NK-92 (cell line): ENCODE data around the gene GADD45A.
"Not testable (repeated sequence)": the region's sequence is repeated elsewhere in the genome, so short reads cannot be mapped to it uniquely, and the experiment has no call there.

Experiments used
- DNase-seq: peaks from one replicate; lab custom pipeline; 2025; ENCODE audit not compliant: unreplicated experiment; lab: John Stamatoyannopoulos, UW

GADD45A gene

GRCh38 chr1:67717876-67718275 is 32.9 kb downstream of the GADD45A start:
- no peak for DNase-seq

GRCh38 chr1:67719329-67720196 is 34.6 kb downstream of the GADD45A start:
- DNase-seq = no peak

DNA sequence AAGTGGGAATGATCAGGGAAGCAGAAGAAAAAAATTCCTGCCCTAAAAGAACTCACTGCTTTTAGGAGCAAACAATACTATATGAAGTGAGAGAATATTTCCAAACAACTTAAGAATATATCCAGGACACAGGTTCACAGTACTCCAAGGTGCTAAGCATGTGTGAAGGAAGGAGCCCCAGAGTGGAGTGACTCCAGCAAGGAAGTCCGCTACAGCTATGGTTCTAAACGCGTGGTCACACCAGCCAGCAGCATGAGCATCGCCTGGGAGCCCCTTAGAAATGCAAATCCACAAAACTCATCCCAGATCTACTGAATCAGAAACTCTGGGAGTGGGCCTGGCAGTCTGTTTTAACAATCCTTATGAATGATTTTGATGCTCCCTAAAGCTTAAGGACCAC is 36.1 kb downstream of the GADD45A start:
- no peak for DNase-seq

- DNase-seq = no peak
These were observed 36.8 kb downstream of the GADD45A start for GRCh38 chr1:67721650-67722291.

DNA sequence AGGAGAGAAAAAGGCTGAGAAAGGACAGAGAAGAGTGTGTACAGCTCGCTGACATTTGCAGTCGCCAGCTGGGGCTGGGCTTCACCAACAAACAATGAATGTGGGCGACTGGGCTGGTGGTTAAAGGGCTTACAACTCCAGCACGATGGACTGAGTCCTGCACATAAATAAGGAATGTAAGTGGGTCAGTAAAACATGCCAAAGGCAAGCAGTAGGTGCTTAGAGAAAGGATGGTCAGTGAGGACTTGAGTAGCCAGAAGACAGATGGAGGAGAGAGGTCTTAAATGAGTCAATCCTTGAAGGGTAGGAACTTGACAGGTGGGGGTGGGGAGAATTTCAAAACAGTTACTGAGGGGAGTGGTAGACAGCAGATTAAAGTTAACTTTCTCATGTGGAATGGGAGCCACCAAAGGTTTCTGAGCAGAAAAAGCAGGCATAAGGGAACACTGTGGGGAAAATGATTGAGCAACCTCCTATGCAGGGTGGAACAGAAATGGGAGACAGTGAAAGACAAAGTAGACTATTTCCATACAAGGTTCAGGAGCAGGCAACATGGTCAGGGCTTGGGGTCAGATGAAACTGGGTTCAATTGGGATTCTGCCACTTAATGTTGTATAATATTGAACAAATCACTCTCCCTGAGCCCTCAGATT is 37.4 kb downstream of the GADD45A start:
- no peak for DNase-seq

DNA sequence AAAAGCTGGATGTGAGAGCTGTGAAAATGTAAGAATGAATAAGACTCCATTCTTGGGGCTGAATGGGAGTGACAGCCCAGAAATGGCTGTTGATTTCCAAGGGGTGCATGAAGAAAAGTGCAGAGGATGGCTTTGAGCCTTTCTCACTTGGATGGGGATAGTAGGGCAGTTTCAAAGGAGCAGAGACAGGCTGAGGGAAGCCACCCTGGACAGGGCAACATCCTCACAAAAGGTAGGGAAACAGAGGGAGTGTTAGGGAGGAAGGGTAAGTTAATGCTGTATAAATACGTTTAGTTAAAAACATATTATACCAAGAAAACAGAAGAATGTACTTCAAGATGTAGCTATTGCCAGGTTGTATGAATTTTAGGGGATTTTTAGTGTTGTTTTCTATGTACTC is 38.1 kb downstream of the GADD45A start:
- no peak for DNase-seq

- no peak for DNase-seq
These were observed 38.6 kb downstream of the GADD45A start for GRCh38 chr1:67723620-67724019.

- DNase-seq = no peak
These were observed 40.0 kb downstream of the GADD45A start for GRCh38 chr1:67724928-67725560.

DNA sequence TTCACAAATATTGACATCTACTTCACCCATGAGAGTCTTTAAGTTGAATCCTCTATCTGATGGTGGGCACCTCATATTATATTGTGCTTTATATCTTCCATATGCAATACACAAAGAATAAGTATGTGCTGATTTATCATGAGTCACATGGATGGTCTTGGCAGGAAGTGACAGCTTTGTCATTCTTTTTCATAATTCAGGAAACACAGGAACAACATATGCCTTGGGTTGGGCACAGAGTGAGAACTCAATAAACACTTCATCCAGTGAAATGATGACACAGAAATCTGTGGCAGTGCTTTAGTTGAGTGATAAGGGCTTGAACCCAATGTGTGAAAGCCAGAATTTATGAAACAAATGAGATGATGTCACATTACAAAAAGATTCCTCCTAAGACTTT is 41.2 kb downstream of the GADD45A start:
- no peak for DNase-seq

- no peak for DNase-seq
These were observed 44.9 kb downstream of the GADD45A start for GRCh38 chr1:67729872-67730271.

DNA sequence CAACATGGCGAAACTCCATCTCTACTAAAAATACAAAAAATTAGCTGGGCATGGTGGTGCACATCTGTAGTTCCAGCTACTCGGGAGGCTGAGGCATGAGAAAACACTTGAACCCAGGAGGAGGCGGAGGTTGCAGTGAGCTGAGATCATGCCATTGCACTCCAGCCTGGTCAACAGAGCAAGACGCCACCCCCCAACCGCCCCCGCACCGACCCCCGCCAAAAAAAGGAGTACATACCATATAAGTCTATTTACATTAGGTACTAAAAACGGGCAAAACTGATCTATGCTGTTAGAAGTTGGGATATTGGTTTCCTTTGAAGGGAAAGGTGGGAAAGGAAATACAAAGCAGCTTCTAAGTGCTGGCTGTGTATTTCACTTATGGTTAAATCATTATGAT is 45.3 kb downstream of the GADD45A start:
- not testable (repeated sequence) for DNase-seq

DNA sequence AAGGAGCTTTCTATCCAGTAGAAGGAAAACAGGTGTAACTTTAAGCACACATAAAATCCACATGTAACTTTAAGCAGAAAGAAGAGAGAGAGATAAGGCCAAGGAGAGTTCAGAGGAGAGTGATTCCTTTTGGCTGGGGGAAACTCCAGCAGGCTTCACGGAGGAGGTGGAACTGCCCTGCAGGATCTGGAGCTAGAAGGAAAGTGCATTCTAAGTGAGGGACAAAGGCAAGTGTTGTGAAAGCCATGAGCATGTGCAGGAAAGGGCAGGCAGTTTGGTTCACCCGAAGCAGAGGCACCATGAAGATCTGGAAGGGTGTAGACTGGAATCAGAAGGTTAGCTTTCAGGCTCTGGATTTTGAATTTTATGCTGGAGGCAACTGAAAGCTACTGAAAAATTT is 46.3 kb downstream of the GADD45A start:
- no peak for DNase-seq

GRCh38 chr1:67732750-67733151 is 47.8 kb downstream of the GADD45A start:
- no peak for DNase-seq

DNA sequence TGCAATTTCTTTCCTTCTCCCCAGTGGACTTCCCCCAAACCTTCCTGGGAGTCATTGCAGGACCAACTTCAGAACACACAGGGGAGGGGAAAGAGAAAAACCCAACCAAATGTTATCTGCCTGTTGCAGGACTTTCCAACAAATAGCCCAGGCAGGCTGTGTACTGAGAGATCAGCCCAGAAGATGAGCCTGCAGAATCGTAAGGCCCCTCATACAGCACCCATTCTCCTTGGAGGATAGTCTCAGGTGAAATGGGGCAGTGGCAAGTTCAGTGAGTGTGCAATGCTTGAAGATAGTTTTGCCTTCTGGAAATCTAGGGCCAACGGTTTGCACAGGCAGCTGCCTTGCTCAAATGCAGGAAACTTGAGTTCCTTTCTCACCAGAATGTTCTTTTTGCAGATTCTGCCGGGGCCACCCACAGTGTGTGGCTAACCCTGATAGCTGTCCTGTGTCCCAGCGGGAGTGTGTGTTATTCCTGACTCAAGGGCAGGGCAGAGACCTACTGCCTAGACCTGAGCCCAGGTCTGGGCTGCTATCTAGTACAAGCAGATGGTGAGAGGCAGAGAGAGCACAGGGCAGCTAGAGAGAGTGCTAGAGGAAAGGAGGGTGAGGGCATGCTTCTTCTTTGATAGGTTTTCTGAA is 48.8 kb downstream of the GADD45A start:
- DNase-seq = no peak

GRCh38 chr1:67734323-67734690 is 49.3 kb downstream of the GADD45A start:
- no peak for DNase-seq

DNA sequence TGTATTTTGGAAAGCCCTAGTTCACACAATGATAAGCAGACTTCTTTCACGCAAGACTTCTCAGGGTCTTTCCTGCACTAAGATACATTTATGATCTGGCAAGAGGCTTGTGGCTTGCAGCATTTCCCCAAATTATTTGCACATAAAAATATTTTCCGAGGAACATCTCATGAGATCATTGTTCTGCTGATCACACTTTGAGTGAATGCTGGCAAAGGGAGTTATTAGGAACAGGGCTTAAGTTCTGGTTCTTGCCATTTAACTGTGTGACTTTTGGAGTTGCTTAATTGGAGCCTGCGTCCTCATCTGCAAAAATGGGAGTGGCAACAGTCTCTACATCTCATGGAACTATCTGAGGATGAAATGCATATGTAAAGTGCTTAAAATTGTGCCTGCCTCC is 50.2 kb downstream of the GADD45A start:
- no peak for DNase-seq

DNA sequence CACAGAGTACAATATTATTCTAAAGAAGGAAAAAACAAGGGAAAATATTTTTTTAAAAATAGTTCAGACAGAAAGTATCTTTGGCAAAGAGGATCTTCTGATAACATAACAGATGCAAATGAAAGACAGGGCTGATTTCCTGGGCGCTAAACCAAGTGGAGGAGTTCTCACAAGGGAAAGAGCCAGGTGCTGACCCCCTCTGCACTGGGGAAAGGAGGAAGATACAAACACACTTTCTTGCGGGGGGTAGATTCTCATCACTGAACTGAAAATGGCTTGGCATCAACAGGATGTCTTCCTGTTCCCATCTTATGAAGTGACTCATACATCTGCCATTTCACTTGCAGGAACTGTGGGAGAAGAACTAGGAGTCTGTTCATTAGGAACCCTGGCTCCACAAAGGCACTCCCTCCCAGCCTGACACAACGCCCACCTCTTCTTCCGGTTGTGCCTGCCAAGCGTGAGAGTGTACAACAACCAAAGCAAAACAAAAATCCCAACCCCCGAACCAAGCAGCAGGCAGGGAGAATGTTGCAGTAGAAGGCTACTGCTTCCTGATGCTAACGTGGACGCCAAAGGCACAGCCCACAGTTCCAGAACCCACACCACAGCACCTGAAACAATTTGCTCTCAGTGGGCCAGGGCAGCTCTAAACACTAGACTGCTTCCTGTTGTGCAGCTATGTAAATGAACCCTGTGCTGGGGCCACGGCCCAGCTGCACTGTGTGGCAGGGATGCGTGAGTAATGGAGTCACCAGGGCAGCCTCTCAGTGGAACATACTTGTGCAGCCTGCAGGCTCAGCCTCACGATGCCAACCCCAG is 51.0 kb downstream of the GADD45A start:
- no peak for DNase-seq

DNA sequence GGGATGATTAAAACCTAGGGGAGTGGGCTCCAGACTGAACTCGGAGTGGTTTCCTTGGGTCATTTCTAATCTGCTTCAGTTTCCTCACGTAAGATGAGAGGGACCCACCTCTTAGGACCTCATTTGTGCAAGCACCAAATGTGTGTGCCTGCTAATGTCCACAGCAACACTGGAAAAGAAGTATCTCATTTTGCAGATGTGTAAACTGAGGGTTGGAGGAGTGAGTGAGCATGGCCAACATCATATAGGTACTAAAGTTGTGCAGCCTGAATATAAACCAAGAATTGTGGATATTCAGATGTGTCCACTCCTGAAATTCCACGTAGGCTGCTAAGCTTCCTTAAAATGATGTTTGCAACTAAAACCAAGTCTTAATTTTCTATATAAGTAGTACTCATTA is 51.7 kb downstream of the GADD45A start:
- DNase-seq = no peak

- no peak for DNase-seq
These were observed 52.9 kb downstream of the GADD45A start for GRCh38 chr1:67737875-67738274.
